Neural cell (in vitro differentiated cells): ENCODE measurements around the gene RNGTT. TPM values are rescaled to one million over a fixed set of nuclear protein-coding genes. Genes with fewer than 3 reads are reported as not detected.
"Not testable (repeated sequence)": the region's sequence is repeated elsewhere in the genome, so short reads cannot be mapped to it uniquely, and the experiment has no call there.

ENCODE experiments used
- H2AFZ ChIP-seq: fragments of 200-600, 300-800 bp; sonication (generic), shearing (Covaris generic); 2 replicates; pipeline ENCODE4 v1.6.0; 2014; ENCODE audit warnings: low read depth, mild to moderate bottlenecking, antibody characterized with exemption, low read length, moderate library complexity
- H3F3A ChIP-seq: fragments of 200-600 bp; shearing (Covaris generic); 2 replicates; pipeline ENCODE4 v1.6.1; 2016; ENCODE audit warnings: mild to moderate bottlenecking, moderate library complexity, mixed read lengths, antibody characterized with exemption, low read length; ENCODE audit not compliant: insufficient read depth, poor library complexity, severe bottlenecking
- H3K27ac ChIP-seq: fragments of 200-600, 300-800 bp; sonication (generic), shearing (Covaris generic); 2 replicates; pipeline ENCODE4 v1.5.1; 2014; ENCODE audit warnings: mild to moderate bottlenecking, low read length, moderate library complexity
- H3K27me3 ChIP-seq: fragments of 300-800, 200-600 bp; sonication (generic), shearing (Covaris generic); 2 replicates; pipeline ENCODE4 v1.6.0; 2014; ENCODE audit warnings: mild to moderate bottlenecking, low read depth, low read length, moderate library complexity; ENCODE audit not compliant: insufficient read depth
- H3K36me3 ChIP-seq: fragments of 300-800, 200-600 bp; sonication (generic), shearing (Covaris generic); 2 replicates; pipeline ENCODE4 v1.5.1; 2014; ENCODE audit warnings: mild to moderate bottlenecking, antibody characterized with exemption, low read length, moderate library complexity; ENCODE audit not compliant: insufficient read depth
- H3K4me2 ChIP-seq: fragments of 300-800, 200-600 bp; sonication (generic), shearing (Covaris generic); 2 replicates; pipeline ENCODE4 v1.6.0; 2014; ENCODE audit warnings: mild to moderate bottlenecking, low read length
- H3K4me3 ChIP-seq: fragments of 300-800, 200-600 bp; sonication (generic), shearing (Covaris generic); 2 replicates; pipeline ENCODE4 v1.5.1; 2014; ENCODE audit warnings: mild to moderate bottlenecking, low read length, moderate library complexity
- H3K79me2 ChIP-seq: fragments of 200-600 bp; shearing (Covaris generic); replicated peaks from 2 replicates; pipeline ENCODE4 v1.6.0; 2014; ENCODE audit warnings: mild to moderate bottlenecking, low read length, moderate library complexity; ENCODE audit not compliant: insufficient read depth
- H3K9ac ChIP-seq: fragments of 300-800, 200-600 bp; sonication (generic), shearing (Covaris generic); 2 replicates; pipeline ENCODE4 v1.6.1; 2016; ENCODE audit warnings: mild to moderate bottlenecking, low read length, mixed read lengths
- H3K9me2 ChIP-seq: fragments of 200-600 bp; shearing (Covaris generic); 2 replicates; pipeline ENCODE4 v1.6.1; 2016; ENCODE audit warnings: mild to moderate bottlenecking, low read length, mixed read lengths; ENCODE audit not compliant: insufficient read depth
- H3K9me3 ChIP-seq: fragments of 200-600, 300-800 bp; sonication (generic), shearing (Covaris generic); 2 replicates; pipeline ENCODE4 v1.6.1; 2016; ENCODE audit warnings: mild to moderate bottlenecking, mixed run types, low read length, moderate library complexity, mixed read lengths
- H4K20me1 ChIP-seq: fragments of 200-600 bp; shearing (Covaris generic); 2 replicates; pipeline ENCODE4 v1.6.1; 2016; ENCODE audit warnings: mild to moderate bottlenecking, mixed run types; ENCODE audit not compliant: insufficient read depth
- CTCF ChIP-seq: fragments of 450-650 bp; IDR thresholded peaks from 2 replicates; pipeline ENCODE4 v1.5.1; 2014; ENCODE audit warnings: antibody characterized with exemption, mild to moderate bottlenecking, moderate library complexity; ENCODE audit not compliant: poor library complexity, severe bottlenecking
- EZH2 ChIP-seq: fragments of 200-600, 300-800 bp; shearing (Covaris generic), sonication (generic); IDR thresholded peaks from 2 replicates; pipeline ENCODE4 v1.6.1; 2014; ENCODE audit warnings: antibody characterized with exemption, low read length, borderline replicate concordance, mild to moderate bottlenecking; ENCODE audit not compliant: insufficient read depth, poor library complexity, severe bottlenecking
- POLR2AphosphoS5 ChIP-seq: IDR thresholded peaks from 2 replicates; pipeline ENCODE4 v1.6.1; 2012
- RAD21 ChIP-seq: fragments of 450-650 bp; conservative IDR thresholded peaks from 2 replicates; pipeline ENCODE4 v1.6.1; 2014; ENCODE audit warnings: antibody characterized with exemption, mild to moderate bottlenecking, moderate library complexity
- REST ChIP-seq: IDR thresholded peaks from 2 replicates; pipeline ENCODE4 v1.6.1; 2012; ENCODE audit warnings: borderline replicate concordance
- SMC3 ChIP-seq: fragments of 450-650 bp; conservative IDR thresholded peaks from 2 replicates; pipeline ENCODE4 v1.6.1; 2014; ENCODE audit warnings: antibody characterized with exemption, mild to moderate bottlenecking, moderate library complexity; ENCODE audit not compliant: poor library complexity
- TAF1 ChIP-seq: IDR thresholded peaks from 2 replicates; pipeline ENCODE4 v1.6.1; 2012; ENCODE audit warnings: low read depth
- polyA plus RNA-seq: library from polyadenylated mRNA; depleted of rRNA; stranded (reverse); fragments of >200 nt; gene quantifications from 2 replicates; pipeline ENCODE4 v1.2.3, GENCODE V29; 2014

The RNGTT gene
- polyA plus RNA-seq, 1 donor from 2014 or later: 28.3 TPM

- H3K27ac ChIP-seq: peak overlapping the region; percentile 26
- no peaks in the 10 kb centered on the region for H3K27me3 ChIP-seq
- H4K20me1 ChIP-seq: no peaks in the 10 kb centered on the region
These were observed 182.6 kb downstream of the RNGTT start for GRCh38 chr6:88780714-88781389.

GRCh38 chr6:88775866-88776571, 187.4 kb downstream of the RNGTT start:
- no peak for TF ChIP-seq REST
- no peak for TF ChIP-seq EZH2
- no peak for TF ChIP-seq TAF1
- no peak for TF ChIP-seq POLR2AphosphoS5
- no peak overlapping the region for H3K27ac ChIP-seq
- H4K20me1 ChIP-seq: no peaks in the 10 kb centered on the region
- H3K9me3 ChIP-seq: peaks cover 12% of the 10 kb centered on the region
- H2AFZ ChIP-seq: no peak overlapping the region
- no peaks in the 10 kb centered on the region for H3K27me3 ChIP-seq
- H3K4me2 ChIP-seq: no peak overlapping the region
- H3K9ac ChIP-seq: no peak overlapping the region
- H3K9me2 ChIP-seq: no peaks in the 10 kb centered on the region
- H3K36me3 ChIP-seq: peaks cover 3% of the 10 kb centered on the region
- H3K79me2 ChIP-seq: no peaks in the 10 kb centered on the region
- no peaks in the 10 kb centered on the region for H3F3A ChIP-seq
- H3K4me3 ChIP-seq: no peak overlapping the region

More at GRCh38 chr6:88780714-88781389, 182.6 kb downstream of the RNGTT start:
- H3F3A ChIP-seq: no peaks in the 10 kb centered on the region
- TF ChIP-seq RAD21 (peak; percentile 92), REST (no peak), SMC3 (peak; percentile 87), CTCF (peak; percentile 90)
- peaks cover 7% of the 10 kb centered on the region for H3K9me3 ChIP-seq
- H3K36me3 ChIP-seq: no peaks in the 10 kb centered on the region
- H3K9me2 ChIP-seq: no peaks in the 10 kb centered on the region
- H2AFZ ChIP-seq: no peak overlapping the region
- H3K79me2 ChIP-seq: no peaks in the 10 kb centered on the region
- peak overlapping the region; percentile 3 for H3K9ac ChIP-seq
- H3K4me2 ChIP-seq: no peak overlapping the region
- H3K4me3 ChIP-seq: no peak overlapping the region

- H3F3A ChIP-seq, H3K9me3 ChIP-seq, H3K79me2 ChIP-seq, H3K9me2 ChIP-seq, H2AFZ ChIP-seq, H3K36me3 ChIP-seq, H3K27me3 ChIP-seq, H3K27ac ChIP-seq, H3K4me3 ChIP-seq, H3K9ac ChIP-seq, H4K20me1 ChIP-seq, H3K4me2 ChIP-seq: not testable (repeated sequence)
These were observed 195.3 kb downstream of the RNGTT start for GRCh38 chr6:88768114-88768513.
